ENCODE results near the gene MOB3B. TPM values are rescaled to one million over a fixed set of nuclear protein-coding genes. Genes with fewer than 3 reads are reported as not detected.

Gene MOB3B
- total RNA-seq, 2 donors from 2014 or later, result 0.85 to 2.9 TPM

DNA sequence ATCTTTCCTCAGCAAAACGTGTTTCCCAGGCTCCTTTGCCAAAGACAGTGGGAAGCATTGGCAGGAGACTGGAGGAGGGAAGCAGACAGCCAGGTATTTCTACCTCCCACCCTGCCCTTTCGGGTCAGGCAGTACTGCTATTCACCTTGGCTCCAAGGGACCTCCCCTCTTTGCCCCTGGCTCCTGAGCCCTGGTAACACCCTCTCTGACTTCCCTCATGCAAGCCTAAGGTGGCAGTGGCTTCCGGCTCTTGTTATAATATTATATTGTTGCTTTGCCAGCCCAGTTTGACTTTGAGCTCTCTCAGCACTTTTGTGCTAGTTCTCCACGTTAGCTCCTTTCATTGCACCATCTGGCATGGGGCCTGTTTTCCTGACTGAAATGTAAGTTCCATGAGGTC, 87.2 kb downstream of the MOB3B start:
- no peaks in the 10 kb centered on the region for H3K27me3 ChIP-seq
- no peak for TF ChIP-seq CTCF (IDR thresholded peaks at IDR 0.05)
- H3K4me1 ChIP-seq, result peaks cover 0 to 10% of the 10 kb centered on the region in 2 donors
- no peak overlapping the region for H3K4me3 ChIP-seq
- no peaks in the 10 kb centered on the region for H3K36me3 ChIP-seq
- no peaks in the 10 kb centered on the region for H3K9me3 ChIP-seq
- DNase-seq (ENCODE audit: low spot score), result no peak
- no peak overlapping the region for H3K27ac ChIP-seq

GRCh38 chr9:27441741-27442070, 87.9 kb downstream of the MOB3B start:
- H3K36me3 ChIP-seq, result no peaks in the 10 kb centered on the region
- H3K4me3 ChIP-seq, result no peak overlapping the region
- H3K9me3 ChIP-seq, result no peaks in the 10 kb centered on the region
- peaks cover 0 to 10% of the 10 kb centered on the region in 2 donors for H3K4me1 ChIP-seq
- no peak for DNase-seq (ENCODE audit: low spot score)
- H3K27ac ChIP-seq, result no peak overlapping the region
- no peak for TF ChIP-seq CTCF (IDR thresholded peaks at IDR 0.05)
- no peaks in the 10 kb centered on the region for H3K27me3 ChIP-seq

DNA sequence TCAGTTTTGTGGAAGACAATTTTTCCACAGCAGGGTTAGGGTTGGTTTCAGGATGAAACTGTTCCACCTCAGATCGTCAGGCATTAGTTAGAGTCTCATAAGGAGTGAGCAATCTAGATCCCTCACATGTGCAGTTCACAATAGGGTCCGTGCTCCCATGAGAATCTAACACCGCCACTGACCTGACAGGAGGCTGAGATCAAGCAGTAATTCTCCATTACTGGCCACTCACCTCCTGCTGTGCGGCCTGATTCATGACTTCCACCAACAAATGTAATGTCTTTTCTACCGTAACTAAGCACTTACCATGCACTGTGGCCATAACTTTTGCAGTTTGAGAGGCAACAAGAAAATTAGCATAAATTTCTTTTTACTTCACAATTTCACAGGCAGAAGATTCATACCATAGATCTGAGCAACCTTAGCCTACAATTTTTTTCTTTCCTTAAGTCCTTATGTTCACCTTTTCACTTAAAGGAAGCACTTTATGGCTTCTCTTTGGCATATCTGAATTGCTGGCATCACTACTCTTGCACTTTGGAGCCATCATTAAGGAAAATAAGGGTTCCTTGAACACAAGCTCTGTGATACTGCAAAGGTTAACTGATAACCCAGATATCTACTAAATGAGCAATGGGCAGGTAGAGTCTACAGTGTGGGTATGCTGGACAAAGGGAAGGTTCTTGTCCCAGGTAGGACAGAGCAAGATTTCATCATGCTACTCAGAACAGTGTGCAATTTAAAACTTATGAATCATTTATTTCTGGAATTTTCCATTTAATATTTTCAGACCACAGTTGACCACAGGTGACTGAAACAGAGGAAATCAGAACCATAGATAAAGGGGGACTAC, 88.5 kb downstream of the MOB3B start:
- H3K9me3 ChIP-seq, result no peaks in the 10 kb centered on the region
- no peak for DNase-seq (ENCODE audit: low spot score)
- H3K4me1 ChIP-seq, result peaks cover 0 to 10% of the 10 kb centered on the region in 2 donors
- no peak for TF ChIP-seq CTCF (IDR thresholded peaks at IDR 0.05)
- H3K27me3 ChIP-seq, result no peaks in the 10 kb centered on the region
- H3K36me3 ChIP-seq, result no peaks in the 10 kb centered on the region
- no peak overlapping the region for H3K27ac ChIP-seq
- H3K4me3 ChIP-seq, result no peak overlapping the region

- TF ChIP-seq CTCF (IDR thresholded peaks at IDR 0.05), result no peak
- no peaks in the 10 kb centered on the region for H3K27me3 ChIP-seq
- no peak overlapping the region for H3K27ac ChIP-seq
- DNase-seq (ENCODE audit: low spot score), result no peak
- H3K4me1 ChIP-seq, result peaks cover 0 to 18% of the 10 kb centered on the region in 2 donors
- no peak overlapping the region for H3K4me3 ChIP-seq
- H3K36me3 ChIP-seq, result no peaks in the 10 kb centered on the region
- no peaks in the 10 kb centered on the region for H3K9me3 ChIP-seq
Observed at GRCh38 chr9:27438522-27438921, 91.1 kb downstream of the MOB3B start.

DNA sequence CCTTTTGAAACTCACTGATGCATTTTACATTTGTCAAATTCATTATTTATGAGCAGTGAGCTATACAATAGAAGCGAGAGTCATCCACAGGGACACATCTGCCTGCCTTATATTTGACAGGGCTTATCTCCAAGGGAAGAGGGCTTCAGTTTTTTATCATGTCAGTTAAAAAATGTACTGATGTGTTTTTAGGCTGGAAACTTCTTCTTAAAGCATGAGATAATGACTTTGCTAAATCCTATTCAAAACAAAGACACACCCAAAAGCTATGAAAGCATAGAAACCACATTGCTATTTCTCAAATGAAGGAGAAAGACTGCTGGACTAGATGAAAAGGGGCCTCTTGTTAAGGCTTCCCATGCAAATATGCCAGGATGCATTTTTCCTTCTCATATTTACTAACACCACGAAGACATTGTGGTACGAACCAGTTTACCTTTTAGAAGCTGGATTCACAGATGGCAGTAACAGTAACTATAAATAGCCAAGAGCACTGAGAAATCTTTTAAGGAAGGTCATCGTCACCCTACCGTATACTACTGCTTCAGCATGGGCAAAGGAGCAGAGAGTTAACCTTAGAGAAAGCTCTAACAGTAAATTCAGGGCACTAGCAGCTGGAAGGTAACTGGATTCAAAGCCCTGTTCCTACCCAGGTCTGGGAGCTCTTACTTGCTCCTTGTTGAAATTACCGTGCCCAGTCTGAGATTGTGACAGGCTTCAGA, 91.8 kb downstream of the MOB3B start:
- Histone ChIP-seq H3K36me3 (no peaks in the 10 kb centered on the region), H3K4me1 (peaks cover 0 to 21% of the 10 kb centered on the region in 2 donors), H3K27ac (no peak overlapping the region), H3K27me3 (no peaks in the 10 kb centered on the region), H3K4me3 (no peak overlapping the region), H3K9me3 (no peaks in the 10 kb centered on the region)
- DNase-seq (ENCODE audit: low spot score), result no peak
- no peak for TF ChIP-seq CTCF (IDR thresholded peaks at IDR 0.05)

All from right atrium auricular region (tissue), 2 donors.